ENCODE data around the gene MICAL3.

MICAL3 gene

GRCh38 chr22:17970201-17970708, 54.1 kb downstream of the MICAL3 start:
- no peak for DNase-seq

- DNase-seq = no peak
Measured at GRCh38 chr22:17969701-17970113, 54.7 kb downstream of the MICAL3 start.

GRCh38 chr22:17968126-17968525, 56.2 kb downstream of the MICAL3 start:
- DNase-seq = no peak

- no peak for DNase-seq
Measured at GRCh38 chr22:17966403-17966717, 58.0 kb downstream of the MICAL3 start.

- DNase-seq = no peak
Measured at GRCh38 chr22:17965538-17966402, 58.6 kb downstream of the MICAL3 start.

GRCh38 chr22:17964643-17965042, 59.7 kb downstream of the MICAL3 start:
- peak in 1 of 2 donors; percentile 18 for DNase-seq

GRCh38 chr22:17964156-17964555, 60.2 kb downstream of the MICAL3 start:
- DNase-seq = no peak

- no peak for DNase-seq
Measured at GRCh38 chr22:17963015-17963414, 61.3 kb downstream of the MICAL3 start.

GRCh38 chr22:17962168-17962567, 62.2 kb downstream of the MICAL3 start:
- DNase-seq = no peak

GRCh38 chr22:17961446-17961729, 63.0 kb downstream of the MICAL3 start:
- DNase-seq = no peak

GRCh38 chr22:17960695-17961445, 63.5 kb downstream of the MICAL3 start:
- no peak for DNase-seq

- no peak for DNase-seq
Measured at GRCh38 chr22:17960011-17960410, 64.3 kb downstream of the MICAL3 start.

- DNase-seq = no peak
Measured at GRCh38 chr22:17958166-17958565, 66.2 kb downstream of the MICAL3 start.

- no peak for DNase-seq
Measured at GRCh38 chr22:17957693-17958092, 66.7 kb downstream of the MICAL3 start.

- DNase-seq = no peak
Measured at GRCh38 chr22:17957204-17957603, 67.2 kb downstream of the MICAL3 start.

GRCh38 chr22:17956630-17957029, 67.7 kb downstream of the MICAL3 start:
- no peak for DNase-seq

- DNase-seq = no peak
Measured at GRCh38 chr22:17955590-17956379, 68.6 kb downstream of the MICAL3 start.

- no peak for DNase-seq
Measured at GRCh38 chr22:17954860-17955587, 69.3 kb downstream of the MICAL3 start.

- no peak for DNase-seq
Measured at GRCh38 chr22:17954200-17954859, 70.0 kb downstream of the MICAL3 start.

- no peak for DNase-seq
Measured at GRCh38 chr22:17953147-17953546, 71.2 kb downstream of the MICAL3 start.

- DNase-seq = no peak
Measured at GRCh38 chr22:17952273-17952801, 72.0 kb downstream of the MICAL3 start.

- DNase-seq = no peak
Measured at GRCh38 chr22:17951315-17951714, 73.0 kb downstream of the MICAL3 start.

Data from CD4-positive, alpha-beta T cell treated with Interleukin-4 for 1 hour (primary cell).